KOPT-K1 (cell line): ENCODE measurements around the gene FHIT.

ENCODE experiments used
- H3K27ac ChIP-seq: fragments of 200-600 bp; sonication (generic); 2 replicates; pipeline ENCODE4 v1.5.1; 2016; ENCODE audit warnings: antibody characterized with exemption, mild to moderate bottlenecking, low read depth, low read length; ENCODE audit not compliant: poor library complexity, severe bottlenecking
- H3K36me3 ChIP-seq: fragments of 200-600 bp; sonication (generic); 2 replicates; pipeline ENCODE4 v1.5.1; 2017; ENCODE audit warnings: antibody characterized with exemption, mild to moderate bottlenecking, low read length, moderate library complexity; ENCODE audit not compliant: insufficient read depth
- H3K9me3 ChIP-seq: fragments of 200-600 bp; sonication (generic); 2 replicates; pipeline ENCODE4 v1.5.1; 2017; ENCODE audit warnings: antibody characterized with exemption, low read length, mild to moderate bottlenecking; ENCODE audit not compliant: insufficient read depth, poor library complexity, severe bottlenecking

FHIT gene

DNA sequence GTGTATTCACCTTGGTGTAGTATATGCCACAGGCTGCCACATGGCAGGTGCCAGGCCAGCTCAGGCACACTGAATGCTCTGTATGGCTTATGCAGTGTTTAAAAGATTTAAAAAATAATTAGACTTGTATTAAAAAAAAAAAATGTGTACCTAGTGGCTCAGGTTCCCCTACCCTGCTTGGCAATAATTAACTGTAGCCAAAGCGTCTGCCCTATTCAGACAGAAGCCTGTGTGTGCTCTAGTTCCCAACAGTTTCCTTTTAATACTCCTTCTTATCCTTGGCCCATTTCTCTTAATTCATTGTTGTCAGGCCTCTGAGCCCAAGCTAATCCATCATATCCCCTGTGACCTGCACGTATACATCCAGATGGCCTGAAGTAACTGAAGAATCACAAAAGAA is 1449.2 kb downstream of the FHIT start:
- Histone ChIP-seq H3K27ac (no peak overlapping the region), H3K9me3 (no peaks in the 10 kb centered on the region), H3K36me3 (no peaks in the 10 kb centered on the region; the same call in 1 of the 2 replicates)

- H3K27ac ChIP-seq: peak overlapping the region; percentile 65
- H3K9me3 ChIP-seq: no peaks in the 10 kb centered on the region
- no peaks in the 10 kb centered on the region for H3K36me3 ChIP-seq
Observed at GRCh38 chr3:59800481-59800880, 1450.8 kb downstream of the FHIT start.

DNA sequence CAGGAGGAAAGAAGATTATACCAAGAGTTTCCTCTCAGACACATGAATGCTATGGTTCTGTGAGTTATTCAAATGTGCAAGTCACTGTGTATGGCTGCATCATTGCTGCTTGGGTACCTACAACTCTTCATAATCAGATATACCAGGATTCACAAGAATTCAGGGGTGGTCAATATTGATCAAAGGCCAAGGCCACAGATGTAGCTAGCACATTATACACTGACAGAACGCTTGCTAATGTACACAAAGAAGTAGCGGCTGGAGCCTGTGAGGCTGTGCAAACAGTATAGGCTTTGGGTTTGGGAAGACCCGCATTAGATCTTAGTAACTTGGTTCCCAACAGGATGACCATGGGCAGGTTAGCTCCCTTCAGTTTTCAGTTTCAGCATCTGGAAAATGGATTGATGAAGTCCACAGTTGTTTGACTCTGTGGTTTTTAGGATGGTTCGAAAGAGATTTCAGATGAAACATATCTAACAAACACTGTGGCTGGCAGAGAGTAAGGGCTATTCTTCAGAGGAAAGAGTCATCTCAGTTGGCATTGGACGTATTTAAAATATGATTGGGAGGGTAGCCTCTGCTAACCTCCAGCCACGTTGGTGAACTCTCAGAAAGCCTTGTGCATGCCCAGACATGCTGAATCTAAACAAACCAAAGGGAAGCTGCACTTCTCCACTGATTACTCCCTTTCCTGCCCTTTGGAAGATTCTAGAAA is 1452.7 kb downstream of the FHIT start:
- Histone ChIP-seq H3K36me3 (no peaks in the 10 kb centered on the region), H3K9me3 (no peaks in the 10 kb centered on the region), H3K27ac (no peak overlapping the region)

GRCh38 chr3:59797533-59797932 is 1453.7 kb downstream of the FHIT start:
- Histone ChIP-seq H3K9me3 (no peaks in the 10 kb centered on the region), H3K36me3 (no peaks in the 10 kb centered on the region), H3K27ac (no peak overlapping the region)

- no peaks in the 10 kb centered on the region for H3K9me3 ChIP-seq
- no peak overlapping the region for H3K27ac ChIP-seq
- H3K36me3 ChIP-seq: no peaks in the 10 kb centered on the region
Observed at GRCh38 chr3:59796456-59796855, 1454.8 kb downstream of the FHIT start.

- H3K27ac ChIP-seq: no peak overlapping the region
- no peaks in the 10 kb centered on the region for H3K36me3 ChIP-seq
Observed at GRCh38 chr3:59795756-59796155, 1455.5 kb downstream of the FHIT start.

DNA sequence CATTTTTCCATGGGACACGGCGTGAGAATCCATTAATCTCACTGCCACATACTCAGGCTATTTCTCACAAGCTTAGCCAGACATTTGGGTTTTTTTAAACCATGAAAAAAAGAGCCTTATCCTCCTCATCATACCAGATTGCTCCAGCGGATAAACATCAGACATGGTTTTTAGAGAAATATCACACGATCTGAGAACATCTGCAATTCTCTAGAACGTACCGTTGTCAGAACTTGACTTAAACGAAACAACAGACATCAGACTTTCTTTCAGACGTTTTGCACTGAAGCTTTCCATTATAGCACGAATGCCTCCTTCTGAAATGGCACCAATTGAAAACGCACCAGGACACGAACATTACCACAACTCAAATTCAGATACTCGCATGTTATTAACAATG is 1457.3 kb downstream of the FHIT start:
- H3K9me3 ChIP-seq: no peaks in the 10 kb centered on the region

More at GRCh38 chr3:59795756-59796155, 1455.5 kb downstream of the FHIT start:
- H3K9me3 ChIP-seq: no peaks in the 10 kb centered on the region

GRCh38 chr3:59791774-59792308 is 1459.4 kb downstream of the FHIT start:
- no peak overlapping the region for H3K27ac ChIP-seq
- no peaks in the 10 kb centered on the region for H3K36me3 ChIP-seq
- H3K9me3 ChIP-seq: no peaks in the 10 kb centered on the region

More for the DNA sequence above, 1457.3 kb downstream of the FHIT start:
- no peaks in the 10 kb centered on the region for H3K36me3 ChIP-seq
- peak overlapping the region; percentile 43 for H3K27ac ChIP-seq

GRCh38 chr3:59790241-59790640 is 1461.0 kb downstream of the FHIT start:
- Histone ChIP-seq H3K36me3 (peaks cover 11% of the 10 kb centered on the region; the same call in 1 of the 2 replicates), H3K9me3 (no peaks in the 10 kb centered on the region), H3K27ac (peak overlapping the region; percentile 35)

DNA sequence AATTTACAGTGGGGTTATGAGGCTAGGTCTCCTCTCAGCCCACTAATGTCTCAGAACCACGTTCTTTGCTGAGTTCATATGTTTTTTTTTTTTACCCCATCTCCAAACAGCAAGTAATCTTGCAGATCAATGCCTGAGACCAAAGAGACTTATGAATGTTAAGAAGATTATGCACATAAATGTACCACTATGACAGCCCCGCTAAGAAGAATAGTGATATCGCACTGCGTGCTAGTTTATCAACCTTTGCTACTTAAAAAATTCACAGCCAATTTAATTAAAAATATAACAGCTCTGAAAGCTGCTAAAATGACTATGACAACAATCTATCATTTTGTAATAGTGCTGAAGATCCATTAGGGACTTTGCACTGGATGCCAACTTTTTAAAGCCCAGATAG is 1462.5 kb downstream of the FHIT start:
- peaks cover 18% of the 10 kb centered on the region; the same call in 1 of the 2 replicates for H3K36me3 ChIP-seq
- no peak overlapping the region for H3K27ac ChIP-seq
- no peaks in the 10 kb centered on the region for H3K9me3 ChIP-seq

DNA sequence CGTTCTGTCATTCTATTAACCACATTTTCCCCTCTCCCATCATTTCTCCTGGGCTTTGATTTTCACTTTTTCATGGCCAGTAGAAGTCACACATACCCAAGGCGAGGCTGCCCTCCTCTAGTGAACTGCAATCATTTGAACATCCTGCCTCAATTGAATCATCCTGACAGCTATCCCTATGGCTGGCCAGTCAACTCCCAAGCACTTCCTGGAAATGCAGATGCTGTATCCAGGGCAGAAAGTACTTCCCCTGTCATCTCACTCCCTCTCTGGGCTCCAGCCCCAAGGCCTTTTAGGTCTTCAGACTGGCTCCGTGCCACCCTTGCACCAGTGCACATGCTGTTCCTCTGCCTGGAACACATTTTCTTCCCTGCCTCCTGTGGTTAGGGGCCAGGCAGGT is 1463.1 kb downstream of the FHIT start:
- H3K36me3 ChIP-seq: peaks cover 18% of the 10 kb centered on the region; the same call in 1 of the 2 replicates
- H3K9me3 ChIP-seq: no peaks in the 10 kb centered on the region
- H3K27ac ChIP-seq: no peak overlapping the region

DNA sequence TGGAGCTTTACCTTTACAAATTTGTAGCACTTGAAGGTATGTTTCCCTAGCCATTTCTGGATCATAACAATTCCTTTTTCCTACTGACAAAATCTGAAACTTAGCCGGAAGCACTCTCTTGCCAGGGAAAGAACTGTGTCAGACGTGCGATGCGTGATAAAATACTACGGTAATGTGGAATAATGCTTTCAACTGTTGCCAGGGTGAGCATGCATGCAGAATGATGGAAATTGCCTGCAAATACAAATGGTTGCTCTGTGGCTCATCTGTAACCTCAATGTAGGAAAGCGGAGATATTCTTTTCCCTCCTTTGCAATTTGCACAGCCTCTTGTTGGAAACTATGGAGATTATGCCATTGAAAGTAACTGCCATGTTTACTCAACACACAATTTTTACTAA is 1464.9 kb downstream of the FHIT start:
- Histone ChIP-seq H3K9me3 (peaks cover 10% of the 10 kb centered on the region), H3K36me3 (peaks cover 18% of the 10 kb centered on the region; the same call in 1 of the 2 replicates), H3K27ac (no peak overlapping the region)

- Histone ChIP-seq H3K9me3 (peaks cover 28% of the 10 kb centered on the region), H3K36me3 (peaks cover 18% of the 10 kb centered on the region; the same call in 1 of the 2 replicates), H3K27ac (peak overlapping the region; percentile 26)
Observed at GRCh38 chr3:59784164-59784563, 1467.1 kb downstream of the FHIT start.

DNA sequence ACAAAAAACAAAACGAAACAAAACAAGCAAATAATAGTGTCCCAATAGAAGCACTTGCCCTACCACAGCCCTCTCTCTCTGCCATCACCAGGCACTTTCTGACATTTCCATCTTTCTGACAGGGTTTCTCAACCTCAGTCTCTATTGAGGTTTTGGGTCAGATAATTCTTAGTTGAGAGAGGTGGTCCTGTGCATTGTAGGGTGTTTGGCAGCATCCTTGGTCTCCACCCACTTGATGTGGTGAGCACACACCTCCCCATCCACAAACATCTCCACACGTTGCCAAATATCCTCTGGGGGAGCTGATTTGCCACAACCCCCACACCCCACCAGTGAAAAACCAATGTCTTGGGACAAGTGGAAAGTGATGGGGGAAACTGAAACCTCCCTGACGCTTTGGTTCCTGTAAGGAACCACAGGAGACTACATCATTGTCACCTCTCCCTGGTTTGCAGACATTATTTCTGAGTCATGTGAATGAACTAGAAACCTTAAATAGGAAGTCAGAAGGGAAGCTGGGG is 1467.7 kb downstream of the FHIT start:
- Histone ChIP-seq H3K9me3 (peaks cover 29% of the 10 kb centered on the region), H3K36me3 (peaks cover 18% of the 10 kb centered on the region; the same call in 1 of the 2 replicates), H3K27ac (peak overlapping the region; percentile 26)

DNA sequence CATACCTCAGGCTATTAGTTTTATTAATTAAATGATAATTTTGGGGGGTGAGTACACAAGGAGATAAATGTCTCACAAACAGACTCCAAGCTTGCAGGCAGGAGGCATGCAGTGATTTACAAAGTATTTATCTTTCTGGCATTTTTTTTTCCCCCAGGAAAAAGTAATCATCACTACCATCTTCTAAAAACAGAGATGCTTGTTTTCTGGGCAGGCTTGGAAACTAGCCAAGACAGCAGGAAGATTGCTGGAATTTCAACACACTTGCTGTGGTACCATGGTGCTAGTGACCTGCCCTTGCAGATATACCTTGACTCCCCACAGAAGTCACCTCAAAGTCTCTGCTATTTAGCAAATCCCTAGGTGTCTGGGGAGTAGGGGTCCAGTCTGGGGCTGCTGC is 1468.6 kb downstream of the FHIT start:
- Histone ChIP-seq H3K36me3 (peaks cover 18% of the 10 kb centered on the region; the same call in 1 of the 2 replicates), H3K27ac (no peak overlapping the region), H3K9me3 (peaks cover 29% of the 10 kb centered on the region)
